GM23248 (cell line): Measurements from ENCODE around the gene ANKRD28. TPM values are rescaled to one million over a fixed set of nuclear protein-coding genes. Genes with fewer than 3 reads are reported as not detected.

Experiments
- DNase-seq: peaks from one replicate; pipeline ENCODE4 v3.0.0-alpha.2; 2015
- H2AFZ ChIP-seq: fragments of 200-600 bp; sonication (generic); 2 replicates; pipeline ENCODE4 v1.6.1; 2016; ENCODE audit warnings: antibody characterized with exemption
- H3F3A ChIP-seq: fragments of 200-600 bp; sonication (generic); 2 replicates; pipeline ENCODE4 v1.6.1; 2016; ENCODE audit warnings: mild to moderate bottlenecking, antibody characterized with exemption, mixed run types; ENCODE audit not compliant: insufficient read depth
- H3K27ac ChIP-seq: fragments of 200-600 bp; sonication (generic); 2 replicates; pipeline ENCODE4 v1.5.1; 2016; ENCODE audit warnings: mild to moderate bottlenecking
- H3K27me3 ChIP-seq: fragments of 200-600 bp; sonication (generic); replicated peaks from 2 replicates; pipeline ENCODE4 v1.6.1; 2016; ENCODE audit warnings: mild to moderate bottlenecking; ENCODE audit not compliant: insufficient read depth
- H3K36me3 ChIP-seq: fragments of 200-600 bp; sonication (generic); 2 replicates; pipeline ENCODE4 v1.6.1; 2016; ENCODE audit warnings: low read depth, mild to moderate bottlenecking
- H3K4me1 ChIP-seq: fragments of 200-600 bp; sonication (generic); 2 replicates; pipeline ENCODE4 v1.6.1; 2016; ENCODE audit warnings: mild to moderate bottlenecking; ENCODE audit not compliant: insufficient read depth
- H3K4me2 ChIP-seq: fragments of 200-600 bp; sonication (generic); one replicate; pipeline ENCODE4 v1.6.1; 2016; ENCODE audit warnings: mild to moderate bottlenecking; ENCODE audit not compliant: unreplicated experiment
- H3K4me3 ChIP-seq: fragments of 200-600 bp; sonication (generic); 2 replicates; pipeline ENCODE4 v1.5.1; 2016; ENCODE audit warnings: mild to moderate bottlenecking
- H3K79me2 ChIP-seq: fragments of 200-600 bp; sonication (generic); 2 replicates; pipeline ENCODE4 v1.6.1; 2016; ENCODE audit warnings: mild to moderate bottlenecking; ENCODE audit not compliant: insufficient read depth
- H3K9ac ChIP-seq: fragments of 200-600 bp; sonication (generic); 2 replicates; pipeline ENCODE4 v1.6.1; 2016; ENCODE audit warnings: mild to moderate bottlenecking
- H3K9me2 ChIP-seq: fragments of 200-600 bp; sonication (generic); 2 replicates; pipeline ENCODE4 v1.6.1; 2016; ENCODE audit warnings: mixed run types, mild to moderate bottlenecking, moderate library complexity; ENCODE audit not compliant: insufficient read depth
- H3K9me3 ChIP-seq: fragments of 200-600 bp; sonication (generic); one replicate; pipeline ENCODE4 v1.6.1; 2017; ENCODE audit warnings: low read depth
- H4K20me1 ChIP-seq: fragments of 200-600 bp; sonication (generic); 2 replicates; pipeline ENCODE4 v1.6.0; 2016; ENCODE audit not compliant: insufficient read depth
- EZH2 ChIP-seq: fragments of 200-600 bp; sonication (generic); IDR thresholded peaks from 2 replicates; pipeline ENCODE4 v1.6.1; 2018; ENCODE audit warnings: antibody characterized with exemption, mild to moderate bottlenecking; ENCODE audit not compliant: insufficient read depth, poor library complexity, severe bottlenecking
- EZH2phosphoT487 ChIP-seq: fragments of 200-600 bp; sonication (generic); IDR thresholded peaks from 2 replicates; pipeline ENCODE4 v1.6.1; 2018; ENCODE audit warnings: antibody characterized with exemption, moderate library complexity, mild to moderate bottlenecking, low read depth; ENCODE audit not compliant: insufficient read depth
- WGBS, 2 experiments: methylation state at CpG; one replicate each; pipeline ENCODE4 v1.1.6; 2015 to 2017; ENCODE audit warnings: low lambda C conversion rate in 2 of 2, low coverage in 1 of 2; ENCODE audit errors: missing lambda C conversion rate in 2 of 2; 5-methylcytosine and 5-hydroxymethylcytosine counted together
- in situ Hi-C: fragments of 300-500 bp; cut with MboI; formaldehyde crosslinking; loops from 2 replicates; pipeline ENCODE4 v1.15.0; 2020
- polyA plus RNA-seq: library from polyadenylated mRNA; unstranded; fragments of >200 nt; fragmentation: Nextera tagmentation; extraction: Ambion mirVana; gene quantifications from 2 replicates; pipeline ENCODE4 v1.2.1, GENCODE V29; 2016
- total RNA-seq: library from RNA; depleted of rRNA; stranded (reverse); fragments of >200 nt; shearing (Covaris generic); gene quantifications from 2 replicates; pipeline ENCODE4 v1.2.3, GENCODE V29; 2014

ANKRD28 gene
- total and polyA plus RNA-seq, 2 experiments from 2014 or later, result 23.1 to 55.6 TPM

DNA sequence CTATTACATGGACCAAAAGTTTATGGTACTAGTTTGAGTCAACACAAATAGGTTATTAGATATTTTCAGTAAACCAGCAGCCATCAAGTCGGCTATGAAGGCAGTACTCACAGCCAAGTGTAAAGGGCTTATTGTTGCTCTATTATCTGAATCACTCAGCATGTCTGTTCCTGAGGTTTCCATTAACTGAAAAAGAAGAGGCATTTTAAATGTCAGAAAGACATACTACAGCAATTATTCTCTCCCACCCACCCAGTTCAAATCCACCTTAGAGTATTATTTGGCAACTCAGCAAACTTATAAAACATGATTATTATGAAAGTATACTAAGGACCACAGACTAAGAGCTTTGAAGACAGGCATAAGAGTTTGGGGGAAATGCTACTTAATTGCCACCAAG, 103.2 kb downstream of the ANKRD28 start:
- H3K27me3 ChIP-seq, result no peaks in the 10 kb centered on the region
- H3K4me3 ChIP-seq, result no peak overlapping the region
- H3K9me3 ChIP-seq, result no peaks in the 10 kb centered on the region
- H2AFZ ChIP-seq, result no peak overlapping the region
- H3K79me2 ChIP-seq, result peaks cover 11% of the 10 kb centered on the region; the same call in 1 of the 2 replicates
- 56 to 64% methylated on average over 1 of the region's 1 CpG for WGBS, 2 experiments
- TF ChIP-seq EZH2phosphoT487 (no peak), EZH2 (no peak)
- no peaks in the 10 kb centered on the region for H4K20me1 ChIP-seq
- H3K27ac ChIP-seq, result no peak overlapping the region
- peaks cover 58% of the 10 kb centered on the region for H3K36me3 ChIP-seq
- no peak overlapping the region for H3K4me2 ChIP-seq
- in situ Hi-C loops, result no loop called here
- H3K4me1 ChIP-seq, result no peaks in the 10 kb centered on the region; the same call in 1 of the 2 replicates
- 0 out of 2 replicates have a peak, but pooled peaks cover 4% of the 10 kb centered on the region for H3F3A ChIP-seq
- no peak for DNase-seq
- H3K9ac ChIP-seq, result no peak overlapping the region
- H3K9me2 ChIP-seq, result no peaks in the 10 kb centered on the region

DNA sequence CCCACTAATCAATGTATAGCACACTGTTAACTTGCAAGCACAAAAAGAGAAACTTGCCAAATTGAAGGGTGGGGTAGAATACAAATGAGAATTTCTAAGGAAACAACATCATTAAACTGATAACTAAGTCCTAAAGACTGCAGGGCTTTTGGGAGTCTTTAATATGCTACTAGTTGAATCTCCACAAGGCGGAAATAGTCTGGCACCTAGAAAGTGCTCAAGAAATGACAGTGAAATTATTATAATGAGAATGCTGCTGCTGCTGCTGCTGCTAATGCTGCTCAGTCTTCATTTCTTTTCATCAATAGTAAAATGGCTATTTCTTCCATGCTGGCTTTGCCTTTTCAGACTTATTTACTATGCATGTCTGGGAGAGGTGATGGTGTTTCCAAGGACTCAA, 104.4 kb downstream of the ANKRD28 start:
- peak; percentile 47 for DNase-seq

DNA sequence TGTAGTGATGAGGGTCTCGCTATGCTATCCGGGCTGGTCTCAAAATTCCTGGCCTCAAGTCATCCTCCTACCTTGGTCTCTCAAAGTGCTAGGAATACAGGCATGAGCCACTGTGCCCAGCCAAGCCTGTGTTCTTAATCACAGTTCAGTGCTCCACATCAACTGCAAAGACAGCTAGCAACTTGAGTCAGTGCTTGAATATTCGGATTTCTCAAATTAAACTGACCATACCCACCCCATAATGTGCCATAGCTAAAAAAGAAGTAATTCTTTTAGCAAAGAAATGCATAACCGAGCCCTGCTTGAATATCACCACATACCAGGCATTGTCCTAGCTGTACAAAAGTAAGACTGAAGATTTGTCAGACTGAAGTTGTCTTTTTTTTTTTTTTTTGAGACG, 107.0 kb downstream of the ANKRD28 start:
- no peak for DNase-seq
- 0 out of 2 replicates have a peak, but pooled peaks cover 4% of the 10 kb centered on the region for H3K79me2 ChIP-seq
- H3F3A ChIP-seq, result no peaks in the 10 kb centered on the region
- no peak overlapping the region for H3K4me3 ChIP-seq
- H3K9me2 ChIP-seq, result no peaks in the 10 kb centered on the region
- TF ChIP-seq EZH2 (no peak), EZH2phosphoT487 (no peak)
- H3K27ac ChIP-seq, result no peak overlapping the region
- no peaks in the 10 kb centered on the region for H4K20me1 ChIP-seq
- in situ Hi-C loops, result no loop called here
- H3K4me2 ChIP-seq, result no peak overlapping the region
- WGBS, 2 experiments, result 88 to 91% methylated on average over 4 to 5 of the region's 5 CpGs
- H2AFZ ChIP-seq, result no peak overlapping the region
- H3K27me3 ChIP-seq, result no peaks in the 10 kb centered on the region
- H3K4me1 ChIP-seq, result no peaks in the 10 kb centered on the region; the same call in 1 of the 2 replicates
- H3K9me3 ChIP-seq, result no peaks in the 10 kb centered on the region
- H3K9ac ChIP-seq, result no peak overlapping the region
- peaks cover 63% of the 10 kb centered on the region for H3K36me3 ChIP-seq

More for the DNA sequence above, 104.4 kb downstream of the ANKRD28 start:
- Histone ChIP-seq H3K4me2 (no peak overlapping the region), H3K9me2 (no peaks in the 10 kb centered on the region), H3K9ac (no peak overlapping the region), H4K20me1 (no peaks in the 10 kb centered on the region), H2AFZ (no peak overlapping the region), H3K27ac (no peak overlapping the region), H3K36me3 (peaks cover 68% of the 10 kb centered on the region), H3K4me3 (no peak overlapping the region), H3K4me1 (no peaks in the 10 kb centered on the region; the same call in 1 of the 2 replicates), H3K27me3 (no peaks in the 10 kb centered on the region), H3F3A (0 out of 2 replicates have a peak, but pooled peaks cover 4% of the 10 kb centered on the region), H3K79me2 (peaks cover 11% of the 10 kb centered on the region; the same call in 1 of the 2 replicates), H3K9me3 (no peaks in the 10 kb centered on the region)
- WGBS, 2 experiments, result 79 to 80% methylated on average over 1 of the region's 1 CpG
- in situ Hi-C loops, result no loop called here
- TF ChIP-seq EZH2phosphoT487, result no peak
- TF ChIP-seq EZH2, result no peak

DNA sequence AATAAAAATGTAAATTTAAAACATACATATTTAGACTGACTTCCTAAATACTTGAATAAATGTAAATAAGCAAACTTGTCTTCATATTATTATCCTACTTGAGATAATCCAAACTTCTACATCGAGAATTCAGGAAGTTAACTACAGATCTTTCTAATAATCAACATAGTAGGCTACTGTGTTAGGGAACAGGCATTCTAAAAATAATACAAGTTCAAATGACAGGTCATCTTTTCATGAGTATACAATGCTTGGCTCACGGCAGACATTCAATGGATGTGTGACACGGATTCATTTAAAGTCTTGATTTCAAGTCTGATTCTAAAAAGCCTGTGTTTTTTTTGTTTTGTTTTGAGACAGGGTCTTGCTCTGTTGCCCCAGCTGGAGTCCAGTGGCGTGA, 107.5 kb downstream of the ANKRD28 start:
- H3K9me3 ChIP-seq, result no peaks in the 10 kb centered on the region
- WGBS, 2 experiments, result 97 to 98% methylated on average over 4 of the region's 4 CpGs
- DNase-seq, result no peak
- in situ Hi-C loops, result no loop called here
- H3K4me3 ChIP-seq, result no peak overlapping the region
- no peaks in the 10 kb centered on the region for H3F3A ChIP-seq
- 0 out of 2 replicates have a peak, but pooled peaks cover 4% of the 10 kb centered on the region for H3K79me2 ChIP-seq
- no peak overlapping the region for H3K9ac ChIP-seq
- H3K27ac ChIP-seq, result no peak overlapping the region
- no peaks in the 10 kb centered on the region for H4K20me1 ChIP-seq
- H3K36me3 ChIP-seq, result peaks cover 63% of the 10 kb centered on the region
- no peak overlapping the region for H3K4me2 ChIP-seq
- no peaks in the 10 kb centered on the region for H3K9me2 ChIP-seq
- H3K4me1 ChIP-seq, result no peaks in the 10 kb centered on the region; the same call in 1 of the 2 replicates
- no peaks in the 10 kb centered on the region for H3K27me3 ChIP-seq
- H2AFZ ChIP-seq, result no peak overlapping the region
- TF ChIP-seq EZH2 (no peak), EZH2phosphoT487 (no peak)
